Measurements from ENCODE around the gene ETHE1. TPM values are rescaled to one million over a fixed set of nuclear protein-coding genes. Genes with fewer than 3 reads are reported as not detected.

Gene ETHE1
- polyA plus RNA-seq, 3 donors = 71.2 to 135 (median 111) TPM

DNA sequence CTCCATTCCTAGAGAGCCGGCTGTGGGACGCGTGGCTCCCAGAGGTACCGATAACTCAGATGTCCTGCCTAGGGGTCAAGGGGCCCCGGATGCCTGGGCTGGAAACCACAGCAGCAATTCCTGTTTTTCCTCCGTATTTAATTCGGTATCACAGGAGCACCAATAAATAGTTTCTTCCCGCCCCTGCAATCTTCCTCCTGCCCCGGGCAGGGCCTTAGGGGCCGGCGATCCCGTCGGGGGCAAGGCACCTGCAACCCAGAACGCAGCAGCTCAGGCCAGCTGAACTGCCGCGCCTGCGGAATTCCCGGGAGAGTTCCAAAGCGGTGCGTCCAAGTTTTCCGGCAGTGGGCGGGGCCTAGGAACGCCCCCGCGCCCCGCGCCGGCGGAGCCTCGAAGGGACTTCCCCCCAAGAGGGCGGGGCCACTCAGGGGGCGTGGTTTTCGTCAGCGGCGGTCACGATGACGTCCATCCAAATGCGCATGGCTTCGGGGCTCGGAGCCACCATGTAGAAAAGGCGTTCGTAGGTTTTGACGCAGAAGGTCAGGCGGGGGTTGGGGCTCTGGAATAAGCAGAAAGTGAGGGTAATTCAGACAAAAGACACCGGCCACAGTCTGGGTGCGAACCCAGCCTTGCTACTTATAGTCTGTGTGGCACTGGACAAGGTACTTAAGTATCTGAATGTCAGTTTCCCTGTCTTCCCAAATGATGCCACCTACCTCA is 51.9 kb downstream of the ETHE1 start:
- peak overlapping the region; percentile 48 for H3K9ac ChIP-seq (ENCODE audit: insufficient read depth, low read length, poor library complexity, severe bottlenecking)
- H3K27ac Mint-ChIP-seq = peak overlapping the region; percentile 80 to 95 (median 93)
- peak overlapping the region; percentile 81 for H3K4me2 ChIP-seq (replicated peaks; ENCODE audit: extremely low read depth, low read length, poor library complexity, severe bottlenecking)
- H3K4me3 Mint-ChIP-seq = peak overlapping the region; percentile 77 to 89
- H3K36me3 Mint-ChIP-seq = peaks cover 14 to 27% of the 10 kb centered on the region in 2 donors
- WGBS (ENCODE audit: insufficient coverage) = under 1% methylated on average over 33 of the region's 46 CpGs
- TF ChIP-seq, protein P1, sequence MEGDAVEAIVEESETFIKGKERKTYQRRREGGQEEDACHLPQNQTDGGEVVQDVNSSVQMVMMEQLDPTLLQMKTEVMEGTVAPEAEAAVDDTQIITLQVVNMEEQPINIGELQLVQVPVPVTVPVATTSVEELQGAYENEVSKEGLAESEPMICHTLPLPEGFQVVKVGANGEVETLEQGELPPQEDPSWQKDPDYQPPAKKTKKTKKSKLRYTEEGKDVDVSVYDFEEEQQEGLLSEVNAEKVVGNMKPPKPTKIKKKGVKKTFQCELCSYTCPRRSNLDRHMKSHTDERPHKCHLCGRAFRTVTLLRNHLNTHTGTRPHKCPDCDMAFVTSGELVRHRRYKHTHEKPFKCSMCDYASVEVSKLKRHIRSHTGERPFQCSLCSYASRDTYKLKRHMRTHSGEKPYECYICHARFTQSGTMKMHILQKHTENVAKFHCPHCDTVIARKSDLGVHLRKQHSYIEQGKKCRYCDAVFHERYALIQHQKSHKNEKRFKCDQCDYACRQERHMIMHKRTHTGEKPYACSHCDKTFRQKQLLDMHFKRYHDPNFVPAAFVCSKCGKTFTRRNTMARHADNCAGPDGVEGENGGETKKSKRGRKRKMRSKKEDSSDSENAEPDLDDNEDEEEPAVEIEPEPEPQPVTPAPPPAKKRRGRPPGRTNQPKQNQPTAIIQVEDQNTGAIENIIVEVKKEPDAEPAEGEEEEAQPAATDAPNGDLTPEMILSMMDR (IDR thresholded peaks at IDR 0.05) = no peak
- no peaks in the 10 kb centered on the region for H3K9me3 Mint-ChIP-seq
- peaks cover 14 to 18% of the 10 kb centered on the region in 2 donors for H3K4me1 ChIP-seq (ENCODE audit: control insufficient read depth in 1 of 2, insufficient read depth in 2 of 2, low read length in 2 of 2)
- peak overlapping the region; percentile 35 to 74 (median 62) for H3K4me3 ChIP-seq (replicated peaks in 1 of 3; ENCODE audit: low read depth in 2 of 3, low read length in 3 of 3)
- peak; percentile 91 to 94 (median 92) for DNase-seq
- H3K79me2 ChIP-seq (ENCODE audit: insufficient read depth, low read length) = no peaks in the 10 kb centered on the region
- H3K27me3 ChIP-seq (ENCODE audit: control insufficient read depth in 2 of 2, insufficient read depth in 2 of 2, low read length in 2 of 2) = no peaks in the 10 kb centered on the region
- H3K27me3 Mint-ChIP-seq (ENCODE audit: low read depth in 3 of 3) = peaks cover 0 to 17% (median 4%) of the 10 kb centered on the region in 3 donors
- H3K36me3 ChIP-seq (replicated peaks in 1 of 2; ENCODE audit: control insufficient read depth in 1 of 2, insufficient read depth in 2 of 2, low read length in 2 of 2) = no peaks in the 10 kb centered on the region
- no peaks in the 10 kb centered on the region for H3K9me3 ChIP-seq (replicated peaks in 1 of 2; ENCODE audit: control insufficient read depth in 1 of 2, insufficient read depth in 1 of 2, low read length in 2 of 2)
- intact Hi-C loops (cut with micrococcal nuclease) = no loop called here
- peak overlapping the region; percentile 64 to 81 for H3K27ac ChIP-seq (ENCODE audit: low read depth in 1 of 2, low read length in 2 of 2)
- H2AFZ ChIP-seq (ENCODE audit: insufficient read depth, low read depth, low read length, poor library complexity, severe bottlenecking) = peak overlapping the region; percentile 71
- H3K4me1 Mint-ChIP-seq = peaks cover 18% of the 10 kb centered on the region
- H4K20me1 ChIP-seq (ENCODE audit: insufficient read depth, low read length) = no peaks in the 10 kb centered on the region

DNA sequence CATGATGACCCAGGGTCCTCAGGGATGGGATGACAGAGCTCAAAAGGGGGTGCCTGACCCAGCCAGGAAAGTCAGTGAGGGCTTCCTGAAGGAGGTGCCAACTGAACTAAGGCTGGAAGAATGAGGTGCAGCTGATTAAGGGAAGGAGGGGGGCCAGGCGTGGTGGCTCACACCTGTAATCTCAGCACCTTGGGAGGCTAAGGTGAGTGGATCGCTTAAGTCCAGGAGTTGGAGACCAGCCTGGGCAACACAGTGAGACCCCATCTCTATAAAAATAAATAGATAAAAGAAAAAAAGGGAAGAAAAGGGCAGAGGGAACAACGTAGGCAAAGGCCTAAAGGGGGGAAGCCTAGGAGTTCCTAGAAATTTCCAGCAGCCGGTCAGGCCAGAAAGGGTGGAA is 52.5 kb downstream of the ETHE1 start:
- peak overlapping the region; percentile 81 for H3K4me2 ChIP-seq (replicated peaks; ENCODE audit: extremely low read depth, low read length, poor library complexity, severe bottlenecking)
- H3K4me3 ChIP-seq (replicated peaks in 1 of 3; ENCODE audit: low read depth in 2 of 3, low read length in 3 of 3) = peak overlapping the region in 2 of 3 experiments; percentile 62 to 74
- peak overlapping the region; percentile 71 for H2AFZ ChIP-seq (ENCODE audit: insufficient read depth, low read depth, low read length, poor library complexity, severe bottlenecking)
- Mint-ChIP-seq H3K27ac (peak overlapping the region; percentile 59 to 95 (median 93)), H3K9me3 (no peaks in the 10 kb centered on the region), H3K27me3 (ENCODE audit: low read depth in 3 of 3) (peaks cover 0 to 17% (median 4%) of the 10 kb centered on the region in 3 donors), H3K4me1 (peaks cover 18% of the 10 kb centered on the region), H3K36me3 (peaks cover 14 to 27% of the 10 kb centered on the region in 2 donors), H3K4me3 (peak overlapping the region; percentile 50 to 89)
- no peaks in the 10 kb centered on the region for H3K27me3 ChIP-seq (ENCODE audit: control insufficient read depth in 2 of 2, insufficient read depth in 2 of 2, low read length in 2 of 2)
- no peaks in the 10 kb centered on the region for H3K36me3 ChIP-seq (replicated peaks in 1 of 2; ENCODE audit: control insufficient read depth in 1 of 2, insufficient read depth in 2 of 2, low read length in 2 of 2)
- intact Hi-C loops (cut with micrococcal nuclease) = no loop called here
- no peaks in the 10 kb centered on the region for H3K79me2 ChIP-seq (ENCODE audit: insufficient read depth, low read length)
- H3K27ac ChIP-seq (ENCODE audit: low read depth in 1 of 2, low read length in 2 of 2) = peak overlapping the region in 1 of 2 donors; percentile 64
- H3K4me1 ChIP-seq (ENCODE audit: control insufficient read depth in 1 of 2, insufficient read depth in 2 of 2, low read length in 2 of 2) = peaks cover 14 to 18% of the 10 kb centered on the region in 2 donors
- WGBS (ENCODE audit: insufficient coverage) = no CpG with 5 or more reads among the region's 4 CpGs
- H3K9me3 ChIP-seq (replicated peaks in 1 of 2; ENCODE audit: control insufficient read depth in 1 of 2, insufficient read depth in 1 of 2, low read length in 2 of 2) = no peaks in the 10 kb centered on the region
- no peak overlapping the region for H3K9ac ChIP-seq (ENCODE audit: insufficient read depth, low read length, poor library complexity, severe bottlenecking)
- TF ChIP-seq, protein P1 (IDR thresholded peaks at IDR 0.05) = no peak
- DNase-seq = no peak
- H4K20me1 ChIP-seq (ENCODE audit: insufficient read depth, low read length) = no peaks in the 10 kb centered on the region

All from CD14-positive monocyte (primary cell).